H9 (cell line): Measurements from ENCODE around the gene GLMP. TPM values are rescaled to one million over a fixed set of nuclear protein-coding genes. Genes with fewer than 3 reads are reported as not detected.
A peak's percentile ranks its signal among the peaks of the same experiment; 100 is the strongest.

Experiments used
- DNase-seq: peaks from one replicate; pipeline ENCODE4 v3.0.0-alpha.2; 2017
- H2AFZ ChIP-seq: one replicate; pipeline ENCODE4 v1.6.1; 2013; ENCODE audit warnings: mild to moderate bottlenecking, low read length, control low read depth, moderate library complexity
- H2AK5ac ChIP-seq: 2 replicates; pipeline ENCODE4 v1.6.1; 2013; ENCODE audit warnings: low read length, control low read depth, mixed read lengths; ENCODE audit not compliant: insufficient read length
- H2BK120ac ChIP-seq: one replicate; pipeline ENCODE4 v1.6.1; 2013; ENCODE audit warnings: low read depth, mild to moderate bottlenecking, low read length, control low read depth, inconsistent platforms; ENCODE audit not compliant: poor library complexity, severe bottlenecking
- H2BK12ac ChIP-seq: 2 replicates; pipeline ENCODE4 v1.6.1; 2013; ENCODE audit warnings: low read length, control low read depth, mixed read lengths, low read depth; ENCODE audit not compliant: insufficient read length
- H2BK15ac ChIP-seq: 2 replicates; pipeline ENCODE4 v1.6.1; 2013; ENCODE audit warnings: low read depth, low read length, control low read depth
- H2BK20ac ChIP-seq: one replicate; pipeline ENCODE4 v1.6.1; 2013; ENCODE audit warnings: low read depth, mild to moderate bottlenecking, low read length, control low read depth, inconsistent platforms; ENCODE audit not compliant: poor library complexity, severe bottlenecking
- H2BK5ac ChIP-seq: 2 replicates; pipeline ENCODE4 v1.6.1; 2013; ENCODE audit warnings: low read length, control low read depth, mixed read lengths; ENCODE audit not compliant: insufficient read length
- H3K14ac ChIP-seq: 2 replicates; pipeline ENCODE4 v1.6.1; 2013; ENCODE audit warnings: low read length, control low read depth; ENCODE audit not compliant: insufficient read depth
- H3K18ac ChIP-seq: 2 replicates; pipeline ENCODE4 v1.6.1; 2013; ENCODE audit warnings: low read depth, mild to moderate bottlenecking, mixed read lengths, low read length, control low read depth; ENCODE audit not compliant: insufficient read length
- H3K23ac ChIP-seq: 2 replicates; pipeline ENCODE4 v1.6.1; 2013; ENCODE audit warnings: low read length, control low read depth, mixed read lengths, low read depth; ENCODE audit not compliant: insufficient read length
- H3K23me2 ChIP-seq: 2 replicates; pipeline ENCODE4 v1.6.1; 2013; ENCODE audit warnings: low read depth, mild to moderate bottlenecking, mixed read lengths, low read length, control low read depth; ENCODE audit not compliant: insufficient read length, poor library complexity, severe bottlenecking
- H3K27ac ChIP-seq: 2 replicates; pipeline ENCODE4 v1.5.1; 2013; ENCODE audit warnings: low read length, control low read depth, mixed read lengths, low read depth; ENCODE audit not compliant: insufficient read length
- H3K27me3 ChIP-seq: 2 replicates; pipeline ENCODE4 v1.6.1; 2013; ENCODE audit warnings: low read length, control low read depth, inconsistent platforms; ENCODE audit not compliant: insufficient read depth
- H3K4ac ChIP-seq: 2 replicates; pipeline ENCODE4 v1.6.1; 2013; ENCODE audit warnings: low read depth, mild to moderate bottlenecking, control low read depth, inconsistent platforms, low read length, moderate library complexity
- H3K4me1 ChIP-seq: 2 replicates; pipeline ENCODE4 v1.6.1; 2013; ENCODE audit warnings: low read length, control low read depth, inconsistent platforms; ENCODE audit not compliant: insufficient read depth
- H3K4me2 ChIP-seq: 2 replicates; pipeline ENCODE4 v1.6.1; 2013; ENCODE audit warnings: low read length, control low read depth, mixed read lengths; ENCODE audit not compliant: insufficient read length, insufficient read depth
- H3K56ac ChIP-seq: 2 replicates; pipeline ENCODE4 v1.6.1; 2013; ENCODE audit warnings: low read depth, mild to moderate bottlenecking, mixed read lengths, low read length, control low read depth; ENCODE audit not compliant: insufficient read length
- H3K79me1 ChIP-seq: 2 replicates; pipeline ENCODE4 v1.6.1; 2013; ENCODE audit warnings: low read depth, mild to moderate bottlenecking, moderate library complexity, low read length, control low read depth, inconsistent platforms; ENCODE audit not compliant: insufficient read depth, poor library complexity, severe bottlenecking
- H3K79me2 ChIP-seq: 2 replicates; pipeline ENCODE4 v1.6.1; 2013; ENCODE audit warnings: low read length, control low read depth, inconsistent platforms; ENCODE audit not compliant: insufficient read depth
- H3K9ac ChIP-seq: 2 replicates; pipeline ENCODE4 v1.6.1; 2013; ENCODE audit warnings: low read length, control low read depth, mixed read lengths; ENCODE audit not compliant: insufficient read length; ENCODE audit errors: extremely low read depth
- H3K9me3 ChIP-seq: one replicate; pipeline ENCODE4 v1.6.1; 2013; ENCODE audit warnings: low read depth, low read length, inconsistent platforms; ENCODE audit not compliant: control insufficient read depth
- H3T11ph ChIP-seq: one replicate; pipeline ENCODE4 v1.6.1; 2013; ENCODE audit warnings: mild to moderate bottlenecking, low read length, control low read depth, inconsistent platforms
- H4K20me1 ChIP-seq: one replicate; pipeline ENCODE4 v1.6.1; 2013; ENCODE audit not compliant: control insufficient read depth, insufficient read length, insufficient read depth
- H4K5ac ChIP-seq: 2 replicates; pipeline ENCODE4 v1.6.1; 2013; ENCODE audit warnings: low read depth, mild to moderate bottlenecking, mixed read lengths, low read length, control low read depth; ENCODE audit not compliant: insufficient read length
- H4K8ac ChIP-seq: replicated peaks from 2 replicates; pipeline ENCODE4 v1.6.1; 2013; ENCODE audit warnings: low read length, control low read depth, mixed read lengths, low read depth; ENCODE audit not compliant: insufficient read length
- H4K91ac ChIP-seq: 2 replicates; pipeline ENCODE4 v1.6.1; 2013; ENCODE audit warnings: low read depth, mild to moderate bottlenecking, moderate library complexity, mixed read lengths, low read length, control low read depth; ENCODE audit not compliant: insufficient read length
- H3K27ac Mint-ChIP-seq, 3 experiments: 2 replicates in 2 of 3; 3 replicates in 1 of 3; pipeline ENCODE4 v1.8.0; 2020 to 2021; ENCODE audit warnings: mixed read lengths in 3 of 3, mild to moderate bottlenecking in 1 of 3, moderate library complexity in 1 of 3
- H3K27me3 Mint-ChIP-seq: 2 replicates; pipeline ENCODE4 v1.8.0; 2021; ENCODE audit warnings: low read depth, mild to moderate bottlenecking, moderate library complexity, mixed read lengths
- H3K36me3 Mint-ChIP-seq, 3 experiments: 2 replicates in 2 of 3; 3 replicates in 1 of 3; pipeline ENCODE4 v1.8.0; 2020 to 2021; ENCODE audit warnings: low read depth in 3 of 3, mixed read lengths in 3 of 3; ENCODE audit not compliant: insufficient read depth in 1 of 3
- H3K4me1 Mint-ChIP-seq, 2 experiments: 2 replicates each; pipeline ENCODE4 v1.8.0; 2020; ENCODE audit warnings: mixed read lengths in 2 of 2
- H3K4me3 Mint-ChIP-seq, 2 experiments: 2 replicates in 1 of 2; 3 replicates in 1 of 2; pipeline ENCODE4 v1.8.0; 2020 to 2021; ENCODE audit warnings: mild to moderate bottlenecking in 2 of 2, mixed read lengths in 2 of 2, moderate library complexity in 1 of 2
- H3K9me3 Mint-ChIP-seq, 2 experiments: 2 replicates in 1 of 2; 3 replicates in 1 of 2; pipeline ENCODE4 v1.8.0; 2020; ENCODE audit warnings: mild to moderate bottlenecking in 2 of 2, mixed read lengths in 2 of 2, moderate library complexity in 1 of 2
- CTCF ChIP-seq: fragments of 200-600 bp; sonication (generic); conservative IDR thresholded peaks from 3 replicates; pipeline ENCODE4 v1.8.0; 2021; ENCODE audit warnings: antibody characterized with exemption, mild to moderate bottlenecking
- WGBS: extraction: QIAGEN DNeasy Blood & Tissue Kit; methylation state at CpG from one replicate; pipeline ENCODE4 v1.1.7; 2013; ENCODE audit warnings: missing lambda C conversion rate, low lambda C conversion rate, mixed read lengths; ENCODE audit not compliant: insufficient read length; ENCODE audit errors: extremely low coverage; 5-methylcytosine and 5-hydroxymethylcytosine counted together
- total RNA-seq: library from RNA; stranded (reverse); gene quantifications from 2 replicates; pipeline ENCODE4 v1.2.1, GENCODE V29; 2021

The GLMP gene
- total RNA-seq, 1 experiment from 2014 or later = 49.2 TPM

GRCh38 chr1:156282479-156283222 lies 12.8 kb downstream of the GLMP start, which contains the start of gene SMG5:
Gene SMG5, minus strand, starts transcription at chr1:156282825. Its CDS starts 145 bp downstream, at chr1:156282680.
- peak within 1 kb of the TSS; percentile 97 to 98 for H3K4me3 Mint-ChIP-seq
- peak within 1 kb of the TSS; percentile 79 for H3K18ac ChIP-seq

More at GRCh38 chr1:156282479-156283222, 12.8 kb downstream of the GLMP start, which contains the start of gene SMG5:
- H3K27me3 ChIP-seq = no peaks in the 10 kb centered on the region
- H3K79me2 ChIP-seq = peaks cover 22% of the 10 kb centered on the region
- H3K27me3 Mint-ChIP-seq = no peaks in the 10 kb centered on the region; the same call in 1 of the 2 replicates
- H2AK5ac ChIP-seq = no peak within 1 kb of the TSS
- no peak within 1 kb of the TSS for H3T11ph ChIP-seq
- peak within 1 kb of the TSS; percentile 8 for H3K27ac ChIP-seq
- H3K4me1 ChIP-seq = no peaks in the 10 kb centered on the region
- H2BK12ac ChIP-seq = no peak within 1 kb of the TSS
- H3K4ac ChIP-seq = no peak within 1 kb of the TSS; the same call in 1 of the 2 replicates
- no peaks in the 10 kb centered on the region for H4K20me1 ChIP-seq
- peaks cover 24 to 29% of the 10 kb centered on the region in 2 experiments for H3K4me1 Mint-ChIP-seq
- no peak for TF ChIP-seq CTCF
- no peak within 1 kb of the TSS for H2BK20ac ChIP-seq
- peak within 1 kb of the TSS; percentile 31 for H4K5ac ChIP-seq
- peaks cover 12% of the 10 kb centered on the region for H3K23me2 ChIP-seq
- no peak within 1 kb of the TSS for H3K56ac ChIP-seq
- H3K9ac ChIP-seq = peak within 1 kb of the TSS; percentile 92
- H3K79me1 ChIP-seq = peaks cover 5% of the 10 kb centered on the region
- H3K23ac ChIP-seq = no peak within 1 kb of the TSS
- peak; percentile 98 for DNase-seq
- no peak within 1 kb of the TSS for H2BK5ac ChIP-seq
- no peak within 1 kb of the TSS for H2BK120ac ChIP-seq
- H3K9me3 ChIP-seq = no peaks in the 10 kb centered on the region
- H3K9me3 Mint-ChIP-seq = no peaks in the 10 kb centered on the region
- no peak within 1 kb of the TSS for H2AFZ ChIP-seq
- H3K27ac Mint-ChIP-seq = peak within 1 kb of the TSS; percentile 97 to 98 (median 97)
- H3K36me3 Mint-ChIP-seq = peaks cover 13 to 19% (median 14%) of the 10 kb centered on the region in 3 experiments; a peak in 6 of 7 replicates
- H3K4me2 ChIP-seq = peak within 1 kb of the TSS; percentile 93
- H4K8ac ChIP-seq = no peak within 1 kb of the TSS
- no peak within 1 kb of the TSS for H2BK15ac ChIP-seq
- H4K91ac ChIP-seq = no peak within 1 kb of the TSS
- WGBS = no CpG with 5 or more reads among the region's 50 CpGs
- H3K14ac ChIP-seq = peak within 1 kb of the TSS; percentile 91
